Measurements from ENCODE around the gene PCDHGB7.
"Not testable (repeated sequence)": the region's sequence is repeated elsewhere in the genome, so short reads cannot be mapped to it uniquely, and the experiment has no call there.

Gene PCDHGB7

DNA sequence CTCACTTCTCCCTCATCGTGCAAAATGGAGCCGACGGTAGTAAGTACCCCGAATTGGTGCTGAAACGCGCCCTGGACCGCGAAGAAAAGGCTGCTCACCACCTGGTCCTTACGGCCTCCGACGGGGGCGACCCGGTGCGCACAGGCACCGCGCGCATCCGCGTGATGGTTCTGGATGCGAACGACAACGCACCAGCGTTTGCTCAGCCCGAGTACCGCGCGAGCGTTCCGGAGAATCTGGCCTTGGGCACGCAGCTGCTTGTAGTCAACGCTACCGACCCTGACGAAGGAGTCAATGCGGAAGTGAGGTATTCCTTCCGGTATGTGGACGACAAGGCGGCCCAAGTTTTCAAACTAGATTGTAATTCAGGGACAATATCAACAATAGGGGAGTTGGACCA lies 13.8 kb downstream of the PCDHGB7 start:
- no peak for DNase-seq (ENCODE audit: low read depth in 1 of 2, low spot score in 1 of 2)
- Histone ChIP-seq H3K27ac (replicated peaks) (no peak overlapping the region), H3K27me3 (ENCODE audit: insufficient read depth, poor library complexity, severe bottlenecking) (no peaks in the 10 kb centered on the region), H3K4me3 (replicated peaks; ENCODE audit: insufficient read depth, low read length) (no peak overlapping the region)
- TF ChIP-seq, protein P1, sequence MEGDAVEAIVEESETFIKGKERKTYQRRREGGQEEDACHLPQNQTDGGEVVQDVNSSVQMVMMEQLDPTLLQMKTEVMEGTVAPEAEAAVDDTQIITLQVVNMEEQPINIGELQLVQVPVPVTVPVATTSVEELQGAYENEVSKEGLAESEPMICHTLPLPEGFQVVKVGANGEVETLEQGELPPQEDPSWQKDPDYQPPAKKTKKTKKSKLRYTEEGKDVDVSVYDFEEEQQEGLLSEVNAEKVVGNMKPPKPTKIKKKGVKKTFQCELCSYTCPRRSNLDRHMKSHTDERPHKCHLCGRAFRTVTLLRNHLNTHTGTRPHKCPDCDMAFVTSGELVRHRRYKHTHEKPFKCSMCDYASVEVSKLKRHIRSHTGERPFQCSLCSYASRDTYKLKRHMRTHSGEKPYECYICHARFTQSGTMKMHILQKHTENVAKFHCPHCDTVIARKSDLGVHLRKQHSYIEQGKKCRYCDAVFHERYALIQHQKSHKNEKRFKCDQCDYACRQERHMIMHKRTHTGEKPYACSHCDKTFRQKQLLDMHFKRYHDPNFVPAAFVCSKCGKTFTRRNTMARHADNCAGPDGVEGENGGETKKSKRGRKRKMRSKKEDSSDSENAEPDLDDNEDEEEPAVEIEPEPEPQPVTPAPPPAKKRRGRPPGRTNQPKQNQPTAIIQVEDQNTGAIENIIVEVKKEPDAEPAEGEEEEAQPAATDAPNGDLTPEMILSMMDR (IDR thresholded peaks at IDR 0.05; ENCODE audit: insufficient read depth, low read length) = no peak
- TF ChIP-seq POLR2AphosphoS5 (IDR thresholded peaks at IDR 0.05; ENCODE audit: low read depth) (no peak), SPI1 (IDR thresholded peaks at IDR 0.05; ENCODE audit: borderline replicate concordance, low read depth) (no peak), GABPA (IDR thresholded peaks at IDR 0.05; ENCODE audit: low read depth) (no peak)
- TF ChIP-seq, protein P2, sequence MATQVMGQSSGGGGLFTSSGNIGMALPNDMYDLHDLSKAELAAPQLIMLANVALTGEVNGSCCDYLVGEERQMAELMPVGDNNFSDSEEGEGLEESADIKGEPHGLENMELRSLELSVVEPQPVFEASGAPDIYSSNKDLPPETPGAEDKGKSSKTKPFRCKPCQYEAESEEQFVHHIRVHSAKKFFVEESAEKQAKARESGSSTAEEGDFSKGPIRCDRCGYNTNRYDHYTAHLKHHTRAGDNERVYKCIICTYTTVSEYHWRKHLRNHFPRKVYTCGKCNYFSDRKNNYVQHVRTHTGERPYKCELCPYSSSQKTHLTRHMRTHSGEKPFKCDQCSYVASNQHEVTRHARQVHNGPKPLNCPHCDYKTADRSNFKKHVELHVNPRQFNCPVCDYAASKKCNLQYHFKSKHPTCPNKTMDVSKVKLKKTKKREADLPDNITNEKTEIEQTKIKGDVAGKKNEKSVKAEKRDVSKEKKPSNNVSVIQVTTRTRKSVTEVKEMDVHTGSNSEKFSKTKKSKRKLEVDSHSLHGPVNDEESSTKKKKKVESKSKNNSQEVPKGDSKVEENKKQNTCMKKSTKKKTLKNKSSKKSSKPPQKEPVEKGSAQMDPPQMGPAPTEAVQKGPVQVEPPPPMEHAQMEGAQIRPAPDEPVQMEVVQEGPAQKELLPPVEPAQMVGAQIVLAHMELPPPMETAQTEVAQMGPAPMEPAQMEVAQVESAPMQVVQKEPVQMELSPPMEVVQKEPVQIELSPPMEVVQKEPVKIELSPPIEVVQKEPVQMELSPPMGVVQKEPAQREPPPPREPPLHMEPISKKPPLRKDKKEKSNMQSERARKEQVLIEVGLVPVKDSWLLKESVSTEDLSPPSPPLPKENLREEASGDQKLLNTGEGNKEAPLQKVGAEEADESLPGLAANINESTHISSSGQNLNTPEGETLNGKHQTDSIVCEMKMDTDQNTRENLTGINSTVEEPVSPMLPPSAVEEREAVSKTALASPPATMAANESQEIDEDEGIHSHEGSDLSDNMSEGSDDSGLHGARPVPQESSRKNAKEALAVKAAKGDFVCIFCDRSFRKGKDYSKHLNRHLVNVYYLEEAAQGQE (IDR thresholded peaks at IDR 0.05; ENCODE audit: insufficient replicate concordance, low read depth) = no peak

DNA sequence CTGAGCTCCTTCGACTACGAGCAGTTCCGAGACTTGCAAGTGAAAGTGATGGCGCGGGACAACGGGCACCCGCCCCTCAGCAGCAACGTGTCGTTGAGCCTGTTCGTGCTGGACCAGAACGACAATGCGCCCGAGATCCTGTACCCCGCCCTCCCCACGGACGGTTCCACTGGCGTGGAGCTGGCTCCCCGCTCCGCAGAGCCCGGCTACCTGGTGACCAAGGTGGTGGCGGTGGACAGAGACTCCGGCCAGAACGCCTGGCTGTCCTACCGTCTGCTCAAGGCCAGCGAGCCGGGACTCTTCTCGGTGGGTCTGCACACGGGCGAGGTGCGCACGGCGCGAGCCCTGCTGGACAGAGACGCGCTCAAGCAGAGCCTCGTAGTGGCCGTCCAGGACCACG lies 14.8 kb downstream of the PCDHGB7 start:
- DNase-seq (ENCODE audit: low read depth in 1 of 2, low spot score in 1 of 2); H3K4me3 ChIP-seq (replicated peaks; ENCODE audit: insufficient read depth, low read length); H3K27me3 ChIP-seq (ENCODE audit: insufficient read depth, poor library complexity, severe bottlenecking); H3K27ac ChIP-seq (replicated peaks): not testable (repeated sequence)

DNA sequence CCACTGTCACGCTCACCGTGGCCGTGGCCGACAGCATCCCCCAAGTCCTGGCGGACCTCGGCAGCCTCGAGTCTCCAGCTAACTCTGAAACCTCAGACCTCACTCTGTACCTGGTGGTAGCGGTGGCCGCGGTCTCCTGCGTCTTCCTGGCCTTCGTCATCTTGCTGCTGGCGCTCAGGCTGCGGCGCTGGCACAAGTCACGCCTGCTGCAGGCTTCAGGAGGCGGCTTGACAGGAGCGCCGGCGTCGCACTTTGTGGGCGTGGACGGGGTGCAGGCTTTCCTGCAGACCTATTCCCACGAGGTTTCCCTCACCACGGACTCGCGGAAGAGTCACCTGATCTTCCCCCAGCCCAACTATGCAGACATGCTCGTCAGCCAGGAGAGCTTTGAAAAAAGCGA lies 15.2 kb downstream of the PCDHGB7 start:
- not testable (repeated sequence) for H3K27ac ChIP-seq (replicated peaks); DNase-seq (ENCODE audit: low read depth in 1 of 2, low spot score in 1 of 2); H3K4me3 ChIP-seq (replicated peaks; ENCODE audit: insufficient read depth, low read length); H3K27me3 ChIP-seq (ENCODE audit: insufficient read depth, poor library complexity, severe bottlenecking)

DNA sequence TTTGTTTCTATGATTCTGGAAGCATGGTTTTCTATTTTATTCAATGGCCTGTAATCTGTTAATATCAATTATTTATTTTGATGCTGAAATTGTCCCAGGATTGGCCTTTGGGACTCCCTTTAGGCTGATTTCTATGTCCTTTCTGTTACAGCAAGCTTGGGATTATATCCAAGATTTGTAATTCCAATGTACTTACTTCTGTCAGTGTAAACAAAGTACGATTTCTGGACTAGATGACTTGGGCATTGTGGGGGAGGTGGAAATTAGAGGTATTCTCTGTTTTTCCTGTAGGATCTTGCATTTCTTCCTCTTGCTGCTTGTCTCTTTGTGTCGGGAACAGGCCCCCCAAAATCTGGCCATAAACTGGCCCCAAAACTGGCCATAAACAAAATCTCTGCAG lies 16.5 kb downstream of the PCDHGB7 start:
- no peak overlapping the region for H3K27ac ChIP-seq (replicated peaks)
- TF ChIP-seq, protein P1 (IDR thresholded peaks at IDR 0.05; ENCODE audit: insufficient read depth, low read length) = no peak
- TF ChIP-seq, protein P2 (IDR thresholded peaks at IDR 0.05; ENCODE audit: insufficient replicate concordance, low read depth) = no peak
- TF ChIP-seq GABPA (IDR thresholded peaks at IDR 0.05; ENCODE audit: low read depth) (no peak), POLR2AphosphoS5 (IDR thresholded peaks at IDR 0.05; ENCODE audit: low read depth) (no peak), SPI1 (IDR thresholded peaks at IDR 0.05; ENCODE audit: borderline replicate concordance, low read depth) (no peak)
- H3K4me3 ChIP-seq (replicated peaks; ENCODE audit: insufficient read depth, low read length) = no peak overlapping the region
- H3K27me3 ChIP-seq (ENCODE audit: insufficient read depth, poor library complexity, severe bottlenecking) = no peaks in the 10 kb centered on the region
- no peak for DNase-seq (ENCODE audit: low read depth in 1 of 2, low spot score in 1 of 2)

DNA sequence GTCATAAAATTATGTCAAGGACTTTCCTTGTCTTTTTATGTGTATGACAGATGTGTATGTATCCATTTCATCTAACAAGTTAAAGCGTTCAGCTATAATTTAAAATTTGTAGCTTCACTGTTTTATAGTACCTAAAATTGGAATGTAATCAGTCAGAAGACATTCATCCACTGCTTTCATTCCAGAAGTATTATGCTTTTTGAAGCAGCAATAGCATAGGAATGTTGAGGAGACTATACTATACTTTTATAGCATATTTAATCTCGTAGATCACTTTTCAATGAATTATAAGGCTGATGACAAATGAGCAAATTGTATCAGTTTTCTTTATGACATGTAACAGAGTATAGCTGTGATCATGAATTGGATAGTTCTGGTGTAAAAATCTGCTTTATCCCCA lies 19.7 kb downstream of the PCDHGB7 start:
- Histone ChIP-seq H3K4me3 (replicated peaks; ENCODE audit: insufficient read depth, low read length) (no peak overlapping the region), H3K27ac (replicated peaks) (no peak overlapping the region), H3K27me3 (ENCODE audit: insufficient read depth, poor library complexity, severe bottlenecking) (no peaks in the 10 kb centered on the region)
- TF ChIP-seq GABPA (IDR thresholded peaks at IDR 0.05; ENCODE audit: low read depth) (no peak), SPI1 (IDR thresholded peaks at IDR 0.05; ENCODE audit: borderline replicate concordance, low read depth) (no peak), POLR2AphosphoS5 (IDR thresholded peaks at IDR 0.05; ENCODE audit: low read depth) (no peak)
- TF ChIP-seq, protein P1 (IDR thresholded peaks at IDR 0.05; ENCODE audit: insufficient read depth, low read length) = no peak
- TF ChIP-seq, protein P2 (IDR thresholded peaks at IDR 0.05; ENCODE audit: insufficient replicate concordance, low read depth) = no peak
- DNase-seq (ENCODE audit: low read depth in 1 of 2, low spot score in 1 of 2) = no peak
